Fibroblast of upper back skin (primary cell): ENCODE data around the gene ARID5B.
"Not testable (repeated sequence)": the region's sequence is repeated elsewhere in the genome, so short reads cannot be mapped to it uniquely, and the experiment has no call there.

Experiments used
- DNase-seq: peaks from one replicate; pipeline ENCODE4 v3.0.0-alpha.2; 2013

ARID5B gene

GRCh38 chr10:61971003-61971325 lies 69.5 kb downstream of the ARID5B start:
- DNase-seq, result peak; percentile 57

- DNase-seq, result no peak
Measured at GRCh38 chr10:61973169-61973568, 71.7 kb downstream of the ARID5B start.

GRCh38 chr10:61973906-61974305 lies 72.4 kb downstream of the ARID5B start:
- no peak for DNase-seq

GRCh38 chr10:61974601-61975390 lies 73.3 kb downstream of the ARID5B start:
- peak; percentile 74 for DNase-seq

GRCh38 chr10:61975391-61975932 lies 74.0 kb downstream of the ARID5B start:
- peak; percentile 80 for DNase-seq

- not testable (repeated sequence) for DNase-seq
Measured at GRCh38 chr10:61976951-61977721, 75.6 kb downstream of the ARID5B start.

- no peak for DNase-seq
Measured at GRCh38 chr10:61978965-61979364, 77.5 kb downstream of the ARID5B start.

GRCh38 chr10:61981460-61981859 lies 80.0 kb downstream of the ARID5B start:
- DNase-seq, result no peak

- no peak for DNase-seq
Measured at GRCh38 chr10:61983255-61983654, 81.8 kb downstream of the ARID5B start.

GRCh38 chr10:61984803-61985418 lies 83.4 kb downstream of the ARID5B start:
- DNase-seq, result no peak

- DNase-seq, result no peak
Measured at GRCh38 chr10:61985715-61986114, 84.2 kb downstream of the ARID5B start.

GRCh38 chr10:61986382-61986781 lies 84.9 kb downstream of the ARID5B start:
- no peak for DNase-seq

GRCh38 chr10:61986788-61987492 lies 85.4 kb downstream of the ARID5B start:
- no peak for DNase-seq

- DNase-seq, result no peak
Measured at GRCh38 chr10:61987537-61987936, 86.0 kb downstream of the ARID5B start.

- DNase-seq, result no peak
Measured at GRCh38 chr10:61987951-61988379, 86.5 kb downstream of the ARID5B start.

- DNase-seq, result peak; percentile 17
Measured at GRCh38 chr10:61989995-61990760, 88.7 kb downstream of the ARID5B start.

- peak; percentile 47 for DNase-seq
Measured at GRCh38 chr10:61990761-61991135, 89.2 kb downstream of the ARID5B start.

- DNase-seq, result no peak
Measured at GRCh38 chr10:61991166-61991565, 89.7 kb downstream of the ARID5B start.

- no peak for DNase-seq
Measured at GRCh38 chr10:61992059-61992460, 90.6 kb downstream of the ARID5B start.

GRCh38 chr10:61992671-61993668 lies 91.5 kb downstream of the ARID5B start:
- DNase-seq, result peak; percentile 75
